NCI-H2227 (cell line): Measurements from ENCODE around the gene WNT9A.
"Not testable (repeated sequence)": the region's sequence is repeated elsewhere in the genome, so short reads cannot be mapped to it uniquely, and the experiment has no call there.

Experiments
- DNase-seq: peaks from one replicate; lab custom pipeline; 2025; ENCODE audit not compliant: unreplicated experiment; lab: John Stamatoyannopoulos, UW

The WNT9A gene

DNA sequence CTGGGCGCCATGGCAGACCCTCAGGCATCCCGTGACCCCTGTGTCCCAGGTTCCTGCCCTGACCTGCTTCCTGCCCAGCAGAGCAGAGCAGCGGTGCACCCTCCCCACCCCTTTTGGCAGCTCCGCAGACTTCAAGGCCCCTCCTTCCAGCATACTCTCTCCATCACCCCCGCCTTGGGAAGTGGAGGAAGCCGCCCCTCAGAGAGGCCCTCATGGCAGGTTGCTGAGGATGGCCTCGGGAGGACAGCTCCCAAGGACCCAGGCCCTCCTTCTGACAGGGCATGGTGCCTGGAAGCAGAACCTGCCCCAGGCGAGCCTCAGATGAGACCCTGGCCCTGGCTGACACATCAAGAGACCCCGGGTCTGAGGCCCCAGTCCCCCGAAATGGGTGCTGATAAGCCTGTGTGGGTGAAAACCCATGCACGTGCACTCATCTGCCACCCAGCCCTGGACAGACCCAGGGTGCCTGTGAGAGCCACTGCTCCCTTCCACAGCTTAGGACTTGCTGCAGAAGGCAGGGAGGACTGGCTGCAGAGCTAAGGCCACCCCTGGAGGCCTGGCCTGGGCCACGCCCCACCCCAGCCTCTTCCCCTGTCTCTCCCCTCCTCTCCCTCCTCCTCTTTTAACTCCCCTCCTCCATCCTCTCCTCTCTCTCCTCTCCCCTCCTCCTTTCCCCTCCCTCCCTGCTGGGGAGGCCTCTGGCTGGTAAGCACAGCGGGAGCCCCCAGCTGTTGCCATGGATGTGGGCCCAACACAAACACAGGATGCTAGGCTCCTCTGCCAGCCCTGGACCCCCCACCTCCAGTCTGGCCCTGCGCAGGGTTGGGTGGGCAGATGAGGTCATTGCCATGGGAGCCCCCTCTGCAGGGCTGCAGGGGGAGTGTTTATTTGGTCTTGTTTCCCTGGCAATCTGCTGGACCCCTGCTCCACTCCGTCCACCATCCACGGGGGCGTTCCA, 33.7 kb downstream of the WNT9A start:
- DNase-seq, result peak; percentile 19

DNA sequence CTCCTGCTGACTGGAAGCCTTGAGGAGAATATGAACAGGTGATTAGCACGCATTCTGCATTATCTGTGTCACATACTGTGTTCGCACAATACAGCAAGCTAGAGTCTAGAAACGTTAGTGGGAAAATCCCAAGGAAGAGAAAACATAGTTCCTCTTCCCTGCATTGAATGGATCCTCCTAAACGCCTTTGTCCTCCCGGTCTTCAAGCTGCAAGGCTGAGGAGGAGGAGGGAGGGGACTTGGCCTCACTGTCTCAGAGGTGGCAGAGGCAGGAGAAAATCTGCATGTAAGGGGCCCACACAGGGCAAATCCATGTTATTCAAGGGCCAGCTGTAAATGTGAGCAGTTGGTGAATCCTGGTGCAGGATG, 34.4 kb downstream of the WNT9A start:
- DNase-seq, result no peak

DNA sequence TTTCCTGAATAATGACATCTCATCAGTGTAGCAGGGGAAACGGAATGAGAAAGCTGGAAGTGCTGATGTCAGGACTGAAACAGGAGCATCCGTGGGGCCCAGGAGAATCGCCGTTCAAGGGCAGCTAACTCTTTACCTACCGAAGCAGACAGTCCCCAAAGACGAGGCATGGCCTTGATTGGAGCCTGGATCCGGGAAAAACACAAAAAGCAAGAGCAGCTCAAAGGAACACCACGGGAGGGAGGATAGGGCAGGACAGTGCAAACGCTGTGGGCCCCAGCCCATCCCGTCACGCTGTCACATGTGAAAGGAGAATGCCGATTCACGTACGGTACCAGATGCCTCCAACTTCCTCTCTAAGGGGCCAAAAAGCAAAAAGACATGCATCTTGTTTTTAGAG, 34.9 kb downstream of the WNT9A start:
- DNase-seq, result no peak

DNA sequence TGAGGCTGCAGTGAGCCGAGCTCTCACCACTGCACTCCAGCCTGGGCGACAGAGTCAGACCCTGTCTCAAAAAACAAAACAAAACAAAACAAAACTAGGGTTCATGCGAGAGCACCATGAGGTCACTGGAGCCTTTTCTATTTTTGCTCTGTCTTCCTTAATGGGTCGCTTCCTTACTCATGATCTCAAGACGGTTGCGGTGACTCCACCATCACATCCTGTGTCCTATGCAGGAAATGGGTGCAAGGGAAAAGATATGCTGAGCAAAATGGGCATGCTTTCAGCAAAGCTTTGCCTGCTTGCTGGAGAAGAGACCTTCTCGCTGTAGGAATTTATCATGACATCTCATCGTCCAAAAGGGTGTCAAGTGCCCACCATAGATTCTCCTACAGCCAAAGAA, 36.4 kb downstream of the WNT9A start:
- no peak for DNase-seq

DNA sequence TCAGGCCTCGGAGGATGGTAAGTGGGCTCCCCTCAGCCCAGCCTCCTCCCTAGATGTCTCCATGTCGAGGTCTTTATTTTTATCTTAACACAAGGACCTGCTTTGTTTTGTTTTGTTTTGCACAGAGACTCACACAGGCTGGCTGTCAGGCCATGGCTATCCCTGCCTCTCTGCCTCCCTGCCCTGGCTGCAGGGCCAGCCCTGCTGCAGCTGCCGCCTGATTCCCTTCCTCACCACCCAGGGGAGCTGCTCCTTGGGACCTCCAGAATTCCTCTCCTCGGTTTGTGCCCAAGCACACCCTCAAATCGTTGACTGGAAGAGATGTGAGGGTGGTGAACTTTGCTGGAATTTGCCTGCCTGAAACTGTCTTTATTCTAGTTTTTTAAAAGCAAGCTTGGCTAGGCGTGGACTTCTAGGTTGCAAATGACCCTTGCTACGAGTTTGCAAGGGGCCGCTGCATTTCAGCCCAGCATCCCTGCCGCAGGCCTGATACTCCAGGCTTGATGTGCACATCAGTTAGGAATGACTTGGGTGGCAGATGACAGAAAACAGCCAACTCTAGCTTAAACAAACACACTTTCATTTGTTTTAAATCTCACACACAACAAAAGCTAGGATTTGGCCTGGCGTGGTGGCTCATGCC, 37.1 kb downstream of the WNT9A start:
- DNase-seq, result no peak

DNA sequence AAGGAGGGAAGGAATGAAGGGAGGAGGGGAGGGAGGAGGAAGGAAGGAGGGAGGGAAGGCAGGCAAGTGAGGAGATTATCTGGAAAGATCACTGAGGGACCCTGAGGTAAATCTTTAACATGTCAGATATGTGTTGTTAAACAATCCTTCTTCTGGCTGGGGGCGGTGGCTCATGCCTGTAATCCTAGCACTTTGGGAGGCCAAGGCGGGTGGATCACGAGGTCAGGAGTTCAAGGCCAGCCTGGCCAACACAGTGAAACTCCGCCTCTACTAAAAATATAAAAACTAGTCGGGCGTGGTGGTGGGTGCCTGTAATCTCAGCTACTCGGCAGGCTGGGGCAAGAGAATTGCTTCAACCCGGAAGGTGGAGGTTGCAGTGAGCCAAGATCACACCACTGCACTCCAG, 37.8 kb downstream of the WNT9A start:
- not testable (repeated sequence) for DNase-seq

DNA sequence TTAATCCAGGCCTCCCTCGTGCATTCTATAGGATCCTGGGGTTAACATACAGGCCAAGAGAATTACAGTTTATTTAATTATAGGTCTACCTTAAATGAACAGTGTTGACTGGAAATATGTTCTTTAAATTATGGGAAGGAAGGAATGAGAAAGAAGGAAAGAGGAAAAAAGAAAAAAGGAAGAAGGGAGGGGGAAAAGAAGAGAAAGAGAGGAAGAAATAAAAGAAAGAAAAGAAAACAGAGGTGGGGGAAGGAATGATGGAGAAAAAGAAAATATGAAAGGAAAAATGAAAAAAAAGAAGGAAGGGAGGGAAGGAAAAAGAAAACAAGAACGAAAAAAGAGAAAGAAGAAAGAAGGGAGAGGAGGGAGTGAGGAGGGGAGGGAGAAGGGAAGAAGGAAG, 38.5 kb downstream of the WNT9A start:
- no peak for DNase-seq

DNA sequence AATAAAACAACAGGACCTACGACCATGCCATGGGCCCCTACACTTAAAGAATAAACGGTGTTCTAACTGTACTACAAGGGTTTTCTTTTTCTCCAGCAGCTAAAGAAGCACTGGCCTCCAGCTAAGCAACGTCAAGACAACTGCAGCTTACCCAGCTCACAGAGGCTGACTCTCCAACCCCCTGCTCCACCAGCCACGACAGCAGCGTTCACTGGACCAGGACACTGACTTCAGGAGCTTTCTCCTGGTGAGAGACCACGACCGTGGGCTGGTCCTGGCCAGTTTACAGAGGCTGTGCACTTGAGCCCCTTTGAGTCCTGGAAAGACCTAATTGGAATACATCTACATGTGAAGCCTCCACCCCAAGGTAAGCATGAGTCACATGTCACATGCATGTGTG, 39.4 kb downstream of the WNT9A start:
- no peak for DNase-seq

DNA sequence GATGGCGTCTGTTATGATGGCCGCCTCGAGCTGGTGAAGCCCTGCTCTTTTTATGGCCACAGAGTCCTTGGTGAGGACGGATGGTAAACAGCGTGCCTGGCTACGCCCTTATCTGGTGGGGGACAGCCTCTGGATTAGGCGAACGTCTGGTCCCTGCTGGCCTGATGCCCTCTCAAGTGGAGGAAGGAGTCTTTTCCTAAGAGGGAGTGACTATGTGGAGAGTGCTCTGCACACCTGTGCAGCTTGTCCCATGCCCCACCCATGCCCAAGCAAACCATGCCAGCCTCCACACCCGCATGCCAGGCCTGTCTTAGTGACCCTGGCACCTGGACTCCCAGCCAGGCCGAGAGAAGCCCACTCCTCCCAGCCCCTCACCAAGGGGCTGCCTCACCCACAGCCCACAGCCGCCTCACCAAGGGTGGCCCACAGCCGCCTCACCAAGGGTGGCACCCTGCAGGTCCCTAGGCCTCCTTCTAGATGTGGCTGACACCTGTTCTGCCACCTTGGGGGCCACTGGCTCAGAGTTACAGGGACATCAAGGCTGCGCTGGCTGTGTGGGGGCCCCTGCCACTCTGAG, 40.2 kb downstream of the WNT9A start:
- no peak for DNase-seq

DNA sequence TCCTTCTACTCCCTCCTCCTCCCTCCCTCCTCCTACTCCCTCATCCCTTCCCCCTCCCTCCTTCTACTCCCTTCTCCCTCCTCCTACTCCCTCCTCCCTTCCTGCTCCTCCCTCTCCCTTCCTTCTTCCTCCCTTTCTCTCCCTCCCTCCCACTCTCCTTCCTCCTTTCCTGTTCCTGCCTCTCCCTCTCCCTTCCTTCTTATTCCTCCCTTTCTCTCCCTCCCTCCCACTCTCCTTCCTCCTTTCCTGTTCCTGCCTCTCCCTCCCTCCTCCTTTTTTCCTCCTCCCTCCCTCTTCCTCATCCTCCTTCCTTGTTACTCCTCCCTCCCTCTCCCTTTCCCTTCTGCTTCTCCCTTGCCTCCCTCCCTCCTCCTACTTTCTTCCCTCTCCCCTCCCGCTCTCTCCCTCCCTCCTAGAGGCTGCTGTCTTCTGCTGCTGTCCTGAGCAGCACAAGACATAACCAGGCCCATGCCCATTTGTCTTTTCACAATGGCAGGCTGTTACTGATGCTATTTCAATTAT, 41.1 kb downstream of the WNT9A start:
- DNase-seq, result no peak

DNA sequence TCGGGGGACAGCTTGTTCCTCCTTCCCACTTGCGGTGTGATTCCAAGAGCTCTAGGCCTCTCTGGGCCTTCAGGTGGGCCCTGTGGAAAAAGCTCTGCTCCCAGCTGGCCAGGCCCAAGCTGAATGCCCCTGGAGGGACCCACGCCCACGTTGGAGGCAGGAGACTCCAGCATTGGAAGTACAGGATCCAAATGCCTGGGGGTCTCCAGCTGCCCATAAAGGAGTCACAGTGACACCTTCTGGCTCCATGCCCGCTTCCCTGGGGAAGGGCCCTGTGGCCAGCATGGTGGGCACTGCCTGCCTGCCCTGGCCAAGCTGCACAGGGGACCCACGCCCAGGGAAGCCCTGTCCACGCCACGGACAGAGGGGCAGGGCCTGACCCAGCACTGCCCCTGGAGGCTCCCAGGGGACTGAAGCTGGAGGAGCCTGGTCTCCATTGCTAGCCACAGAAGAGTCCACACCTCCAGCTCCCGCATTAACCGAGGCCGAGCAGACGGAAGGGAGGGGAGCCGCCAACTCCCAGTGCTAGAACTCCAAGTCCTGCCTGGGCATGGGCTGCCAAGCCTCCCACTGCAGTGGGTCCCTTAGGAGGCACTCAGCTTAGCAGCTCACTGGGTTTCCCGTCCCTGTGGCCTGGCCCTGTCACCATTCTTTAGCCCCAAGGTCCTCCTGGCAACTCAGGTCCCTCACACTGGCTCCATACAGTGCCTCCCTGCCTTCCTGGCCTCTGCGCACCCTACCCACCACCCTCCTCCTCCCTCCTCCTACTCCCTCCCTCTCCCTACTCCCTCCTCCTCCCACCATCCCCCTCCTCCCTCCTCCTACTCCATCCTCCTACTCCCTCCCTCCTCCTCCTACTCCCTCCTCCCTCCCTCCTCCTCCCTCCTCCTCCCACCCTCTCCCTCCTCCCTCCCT, 41.9 kb downstream of the WNT9A start:
- no peak for DNase-seq

DNA sequence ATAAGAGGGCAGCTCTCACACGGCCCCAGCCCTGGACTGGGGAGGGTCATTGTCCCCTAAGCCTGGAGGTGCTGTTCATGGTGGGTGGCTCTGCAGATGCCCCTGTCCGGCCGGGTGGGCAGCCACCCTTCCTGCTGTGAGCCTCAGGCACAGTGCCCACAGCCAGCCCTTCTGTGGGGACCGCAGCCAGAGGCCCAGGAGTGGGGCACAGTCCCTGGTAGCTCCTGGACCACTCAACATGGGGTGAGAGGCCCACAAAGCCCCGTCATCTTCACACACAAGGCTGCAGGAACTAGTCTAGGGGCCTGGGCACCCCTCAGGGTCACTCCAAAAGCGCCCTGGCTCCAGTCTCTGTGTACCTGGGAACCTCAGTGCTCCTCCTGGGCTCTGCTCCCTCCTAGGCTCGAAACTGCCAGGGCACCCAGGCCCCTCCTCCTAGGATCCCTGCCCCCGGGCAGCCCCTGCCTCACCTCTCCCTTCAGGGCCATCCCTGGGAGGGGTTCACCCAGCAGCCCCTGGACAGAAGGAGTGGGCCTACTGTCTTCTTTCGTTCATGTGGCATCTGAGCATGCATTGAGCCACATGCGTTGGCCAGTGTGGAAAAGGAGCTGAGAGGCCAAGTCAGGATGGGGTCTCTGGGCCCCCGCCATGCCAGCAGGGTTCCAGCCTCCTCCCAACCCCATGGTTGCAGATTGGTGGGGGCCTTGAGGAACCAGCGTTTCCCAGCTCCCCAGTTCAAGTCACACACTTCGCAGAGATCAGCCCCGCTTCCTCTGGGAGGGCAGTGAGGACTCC, 43.0 kb downstream of the WNT9A start:
- no peak for DNase-seq

DNA sequence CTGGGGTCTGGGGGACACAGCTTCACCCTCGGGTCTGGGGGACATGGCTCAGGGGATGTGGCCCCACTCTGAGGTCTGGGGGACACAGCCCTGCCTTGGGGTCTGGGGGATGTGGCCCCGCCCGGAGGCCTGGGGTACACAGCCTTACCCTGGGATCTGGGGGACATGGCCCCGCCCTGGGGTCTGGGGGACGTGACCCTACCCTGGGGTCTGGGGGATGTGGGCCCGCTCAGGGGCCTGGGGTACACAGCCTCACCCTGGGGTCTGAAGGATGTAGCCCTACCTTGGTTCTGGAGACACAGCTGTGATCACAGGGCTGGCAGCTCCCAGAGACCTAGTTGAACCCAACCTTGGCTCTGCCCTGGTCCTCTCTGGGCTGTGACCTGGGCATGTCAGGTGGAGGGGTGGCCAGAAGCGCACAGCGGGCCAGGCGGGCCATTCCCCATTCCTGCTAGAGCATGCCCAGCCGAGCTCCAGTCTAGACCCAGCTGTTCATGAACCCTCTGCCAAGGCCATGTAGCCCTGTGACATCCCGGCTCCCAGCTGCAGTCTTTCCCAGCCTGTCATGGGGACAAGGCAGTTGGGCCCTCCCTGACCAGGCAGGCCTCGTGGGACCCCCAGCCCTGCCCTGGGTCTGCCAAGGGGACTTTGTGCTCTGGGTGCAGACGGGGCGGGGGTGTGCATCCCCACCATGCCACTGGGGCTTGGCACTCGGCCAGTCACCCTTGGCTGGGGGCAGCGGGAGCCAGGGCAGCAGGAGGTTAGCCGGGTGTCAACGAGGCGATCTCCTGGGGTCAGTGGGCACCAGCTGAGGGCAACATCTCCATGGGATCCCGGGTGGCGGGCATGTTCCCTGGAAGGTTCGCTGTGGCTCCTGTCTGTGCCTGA, 43.9 kb downstream of the WNT9A start:
- DNase-seq, result no peak

DNA sequence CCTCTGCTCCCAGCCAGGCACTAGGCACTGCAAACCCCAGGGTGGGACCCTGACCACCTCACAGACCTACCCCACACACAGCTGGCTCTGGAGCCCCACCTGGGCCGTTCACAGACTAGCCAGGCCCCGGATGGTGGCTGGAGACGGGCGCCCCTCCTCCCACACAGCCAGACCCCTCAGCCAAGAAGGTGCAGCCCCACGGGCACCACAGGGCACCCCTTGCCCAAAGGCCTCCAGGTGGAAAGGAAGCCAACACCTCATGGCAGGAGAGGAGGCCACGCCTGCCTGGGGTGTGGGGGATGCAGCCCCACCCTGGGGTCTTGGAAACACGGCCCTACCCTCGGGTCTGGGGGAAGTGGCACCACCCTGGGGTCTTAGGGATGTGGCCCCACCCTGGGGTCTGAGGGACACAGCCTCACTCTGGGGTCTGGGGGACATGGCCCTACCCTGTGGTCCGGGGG, 44.6 kb downstream of the WNT9A start:
- DNase-seq, result no peak

DNA sequence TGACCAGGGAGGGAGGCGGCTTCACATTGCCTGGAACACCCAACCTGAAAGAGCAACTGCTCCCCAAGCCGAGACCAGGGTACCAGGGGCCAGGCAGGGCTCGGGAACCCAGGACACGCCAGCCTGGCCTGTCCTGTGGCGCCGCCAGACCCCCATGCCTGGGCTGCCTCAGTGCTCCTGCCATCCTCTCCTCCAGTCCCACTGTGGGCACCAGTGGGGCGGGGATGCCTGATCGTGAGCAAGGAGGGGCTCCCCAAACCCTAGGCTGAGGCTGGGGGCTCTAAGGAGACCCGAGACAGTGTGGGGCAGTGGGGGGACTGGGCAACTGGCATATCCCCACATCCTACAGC, 45.1 kb downstream of the WNT9A start:
- DNase-seq, result no peak

DNA sequence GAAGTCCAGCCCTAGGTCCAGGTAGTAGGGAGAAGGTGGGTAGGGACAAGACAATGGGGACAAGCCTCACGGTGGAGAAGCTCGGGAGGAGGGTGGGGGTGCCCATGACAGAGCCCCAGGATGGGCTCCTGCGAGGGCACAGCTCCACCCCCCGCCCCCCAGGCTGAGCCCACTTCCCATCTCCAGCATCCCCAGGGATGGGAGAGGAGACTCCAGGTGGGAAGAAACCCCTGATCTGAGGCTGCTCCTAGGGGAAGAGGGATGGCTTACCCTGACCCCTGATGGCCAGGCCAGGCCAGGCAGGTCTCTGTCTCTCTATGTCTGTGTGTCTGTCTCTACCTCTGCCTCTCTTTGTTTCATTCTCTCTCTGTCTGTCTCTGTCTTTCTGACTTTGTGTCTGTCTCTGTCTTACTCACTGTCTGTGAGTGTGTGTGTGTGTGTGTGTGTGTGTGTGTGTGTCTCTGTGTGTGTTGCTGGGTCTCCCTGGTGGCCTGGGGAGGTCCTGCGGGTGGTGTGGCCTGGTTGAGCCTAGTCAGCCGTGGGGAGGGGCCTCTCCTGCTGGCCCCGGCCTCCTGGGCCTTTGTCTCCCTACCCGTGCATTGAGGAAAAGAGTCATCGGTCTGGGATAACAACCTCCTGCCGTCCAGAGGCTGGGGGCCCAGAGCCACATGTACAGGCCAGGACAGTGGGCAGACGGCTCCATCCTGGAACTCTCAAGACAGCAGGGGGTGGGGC, 45.7 kb downstream of the WNT9A start:
- DNase-seq, result no peak

DNA sequence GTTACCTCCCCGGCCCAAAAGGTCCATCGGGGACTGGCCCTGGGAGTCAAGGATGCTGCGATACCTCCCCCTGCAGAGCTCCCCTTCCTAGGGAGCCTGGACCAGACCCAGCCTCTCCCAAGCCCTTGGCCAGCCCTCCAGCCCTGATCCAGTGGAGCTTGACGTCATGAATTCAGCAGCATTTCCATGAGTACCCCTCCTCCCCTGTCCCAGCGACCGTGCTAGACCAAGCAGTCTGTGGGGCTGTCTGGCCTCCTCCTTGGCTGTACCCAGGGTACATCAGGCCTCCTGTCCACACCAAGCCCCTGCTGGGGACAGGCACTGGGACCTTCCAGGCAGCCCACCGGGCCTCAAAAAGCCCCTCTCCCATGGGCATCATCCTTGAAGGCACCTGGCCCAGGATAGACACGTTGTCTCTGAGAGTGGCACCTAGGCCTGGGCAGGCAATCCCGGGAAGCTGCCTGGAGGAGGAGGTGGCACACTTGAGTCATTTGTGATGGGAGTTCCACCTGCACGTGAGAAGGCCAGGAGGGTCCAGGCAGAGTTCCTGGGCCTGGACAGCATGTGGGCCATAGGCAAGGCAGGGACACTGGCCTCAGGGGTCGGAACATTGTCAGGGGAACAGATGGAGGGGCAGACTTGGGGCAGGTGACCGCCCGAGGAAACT, 46.4 kb downstream of the WNT9A start:
- DNase-seq, result no peak

DNA sequence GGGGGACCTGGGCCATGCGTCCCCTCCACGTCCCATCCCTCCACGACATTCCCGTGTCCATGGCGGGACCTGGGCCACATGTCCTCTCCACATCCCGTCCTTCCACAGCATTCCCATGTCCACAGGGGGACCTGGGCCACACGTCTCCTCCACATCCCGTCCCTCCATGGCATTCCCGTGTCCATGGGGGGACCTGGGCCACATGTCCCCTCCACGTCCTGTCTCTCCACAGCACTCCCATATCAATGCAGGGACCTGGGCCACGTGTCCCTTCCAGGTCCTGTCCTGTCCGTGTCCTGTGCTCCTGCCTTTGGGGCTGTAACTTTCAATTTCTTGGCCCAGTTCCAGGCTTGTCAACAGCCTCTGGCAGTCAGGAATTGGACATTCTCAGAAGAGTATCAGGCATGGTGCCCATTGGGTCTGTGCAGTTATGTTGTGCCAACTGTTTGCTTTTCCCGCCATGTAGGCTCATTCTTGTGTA, 47.1 kb downstream of the WNT9A start:
- no peak for DNase-seq
